Measurements from ENCODE around the gene SLC38A8.

Gene SLC38A8

DNA sequence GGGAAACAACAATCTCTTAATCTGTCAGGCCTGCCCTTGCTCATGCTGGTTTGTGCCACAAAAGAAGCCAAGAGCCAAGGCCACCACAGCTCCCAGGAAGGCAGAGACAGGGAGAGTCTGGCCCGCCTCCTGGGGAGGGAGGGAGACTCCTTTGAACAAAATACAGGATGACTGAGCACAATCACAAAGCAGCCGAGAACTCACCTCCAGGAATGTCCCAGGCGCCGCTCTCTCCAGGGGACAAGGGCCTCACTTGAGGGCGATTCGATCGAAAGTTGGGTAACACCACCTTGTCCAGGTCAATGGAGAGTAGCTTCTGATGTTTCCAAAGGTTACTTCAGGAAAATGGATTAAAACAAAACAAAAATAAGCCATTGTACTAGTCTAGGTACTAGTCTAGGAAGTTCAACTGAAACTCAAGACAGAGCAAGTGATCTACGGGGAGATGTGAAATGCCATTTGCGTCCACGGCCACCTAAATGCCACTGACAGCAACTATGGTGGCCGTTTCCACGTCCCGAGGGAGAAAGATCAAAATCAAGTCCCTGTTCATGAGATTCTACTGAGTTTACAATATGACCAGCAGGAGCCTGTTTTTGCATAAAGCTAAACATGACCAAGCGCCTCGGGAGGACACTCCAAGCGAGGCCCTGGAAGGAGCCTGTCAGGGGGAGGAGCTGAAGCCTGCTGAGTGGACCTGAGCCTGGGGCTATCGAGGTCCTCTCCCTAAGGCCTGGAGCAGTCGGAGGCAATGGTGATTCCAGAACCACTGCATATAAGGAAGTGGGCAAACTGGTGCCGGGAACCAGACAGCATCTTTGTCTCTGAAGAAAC, 13.4 kb upstream of the SLC38A8 start:
- no peaks in the 10 kb centered on the region for H3K9me3 ChIP-seq (ENCODE audit: insufficient read depth, low read depth, low read length)
- H3K27ac ChIP-seq (ENCODE audit: low read length): no peak overlapping the region
- no peaks in the 10 kb centered on the region for H3K4me1 ChIP-seq (ENCODE audit: insufficient read depth, low read length)
- H3K4me3 ChIP-seq (ENCODE audit: low read length): no peak overlapping the region
- H3K9ac ChIP-seq (ENCODE audit: low read depth, low read length): no peak overlapping the region
- H3K36me3 ChIP-seq (ENCODE audit: insufficient read depth, low read depth, low read length): peaks cover 81% of the 10 kb centered on the region
- H3K27me3 ChIP-seq (ENCODE audit: insufficient read depth, low read length): no peaks in the 10 kb centered on the region

DNA sequence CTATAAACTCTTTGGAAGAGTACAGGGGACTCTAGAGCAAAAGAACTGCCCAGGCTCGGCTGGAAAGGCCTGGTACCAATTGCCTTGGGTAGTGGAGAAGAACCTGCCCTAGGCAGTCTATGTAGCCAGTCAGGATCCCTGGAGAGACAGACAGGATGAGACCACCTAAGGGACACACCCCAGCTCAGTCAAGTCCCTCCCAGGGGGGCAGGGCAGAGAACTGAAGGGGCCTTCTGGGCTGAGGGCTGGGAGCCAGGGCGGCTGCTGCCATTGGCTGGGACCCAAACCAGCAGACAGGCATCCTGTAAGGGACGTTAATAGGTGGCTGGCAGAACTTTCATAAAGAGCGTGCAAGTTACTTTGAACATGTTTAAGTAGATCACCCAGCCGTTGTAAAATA, 12.8 kb upstream of the SLC38A8 start:
- no peak overlapping the region for H3K27ac ChIP-seq (ENCODE audit: low read length)
- H3K36me3 ChIP-seq (ENCODE audit: insufficient read depth, low read depth, low read length): peaks cover 75% of the 10 kb centered on the region
- no peak overlapping the region for H3K9ac ChIP-seq (ENCODE audit: low read depth, low read length)

DNA sequence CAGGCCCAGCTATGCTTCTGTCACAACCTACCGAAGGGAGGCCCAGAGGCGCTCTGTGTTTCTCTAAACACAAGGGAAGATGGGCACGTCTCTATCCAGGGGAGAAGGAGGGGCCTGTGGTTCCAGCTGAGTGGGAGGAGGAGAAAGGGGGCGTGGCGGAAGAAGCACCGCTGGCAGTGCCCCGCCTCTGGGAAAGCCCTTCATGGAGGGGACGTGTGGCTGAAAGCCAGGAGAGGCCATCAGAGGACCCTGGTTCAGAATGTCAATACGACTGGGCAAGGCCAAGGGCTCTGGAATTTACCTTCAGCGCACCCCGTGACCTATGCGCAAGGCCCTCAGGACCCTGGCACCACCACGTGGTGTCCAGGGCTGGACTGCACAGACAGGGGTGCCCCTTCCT, 12.3 kb upstream of the SLC38A8 start:
- Histone ChIP-seq H3K9me3 (ENCODE audit: insufficient read depth, low read depth, low read length) (no peaks in the 10 kb centered on the region), H3K36me3 (ENCODE audit: insufficient read depth, low read depth, low read length) (peaks cover 70% of the 10 kb centered on the region), H3K4me1 (ENCODE audit: insufficient read depth, low read length) (no peaks in the 10 kb centered on the region), H3K4me3 (ENCODE audit: low read length) (no peak overlapping the region), H3K27me3 (ENCODE audit: insufficient read depth, low read length) (no peaks in the 10 kb centered on the region), H3K9ac (ENCODE audit: low read depth, low read length) (no peak overlapping the region), H3K27ac (ENCODE audit: low read length) (no peak overlapping the region)

More for the DNA sequence above, 12.8 kb upstream of the SLC38A8 start:
- Histone ChIP-seq H3K4me1 (ENCODE audit: insufficient read depth, low read length) (no peaks in the 10 kb centered on the region), H3K9me3 (ENCODE audit: insufficient read depth, low read depth, low read length) (no peaks in the 10 kb centered on the region), H3K27me3 (ENCODE audit: insufficient read depth, low read length) (no peaks in the 10 kb centered on the region), H3K4me3 (ENCODE audit: low read length) (no peak overlapping the region)

DNA sequence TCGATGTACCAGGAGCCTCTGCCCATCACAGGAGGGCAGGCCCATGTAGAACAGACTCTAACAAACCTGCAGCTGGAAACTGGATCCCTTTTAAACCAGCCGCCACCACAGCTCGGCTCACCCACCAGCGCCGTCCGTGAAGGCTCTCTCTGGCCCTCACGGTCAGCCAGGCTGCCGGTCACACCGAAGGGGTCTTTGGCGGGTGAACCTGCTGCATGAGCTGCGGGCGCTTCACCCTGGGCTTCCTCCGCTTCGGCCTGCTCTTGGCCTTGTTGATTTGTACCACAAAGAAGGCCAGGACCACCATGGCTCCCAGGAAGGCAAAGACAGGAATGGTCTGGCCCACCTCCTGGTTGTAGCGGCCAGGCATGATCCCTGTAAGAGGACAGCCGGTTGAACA, 11.7 kb upstream of the SLC38A8 start:
- H3K36me3 ChIP-seq (ENCODE audit: insufficient read depth, low read depth, low read length): peaks cover 64% of the 10 kb centered on the region
- no peaks in the 10 kb centered on the region for H3K4me1 ChIP-seq (ENCODE audit: insufficient read depth, low read length)
- H3K9me3 ChIP-seq (ENCODE audit: insufficient read depth, low read depth, low read length): no peaks in the 10 kb centered on the region
- H3K27ac ChIP-seq (ENCODE audit: low read length): no peak overlapping the region
- no peak overlapping the region for H3K4me3 ChIP-seq (ENCODE audit: low read length)
- H3K9ac ChIP-seq (ENCODE audit: low read depth, low read length): no peak overlapping the region
- no peaks in the 10 kb centered on the region for H3K27me3 ChIP-seq (ENCODE audit: insufficient read depth, low read length)

DNA sequence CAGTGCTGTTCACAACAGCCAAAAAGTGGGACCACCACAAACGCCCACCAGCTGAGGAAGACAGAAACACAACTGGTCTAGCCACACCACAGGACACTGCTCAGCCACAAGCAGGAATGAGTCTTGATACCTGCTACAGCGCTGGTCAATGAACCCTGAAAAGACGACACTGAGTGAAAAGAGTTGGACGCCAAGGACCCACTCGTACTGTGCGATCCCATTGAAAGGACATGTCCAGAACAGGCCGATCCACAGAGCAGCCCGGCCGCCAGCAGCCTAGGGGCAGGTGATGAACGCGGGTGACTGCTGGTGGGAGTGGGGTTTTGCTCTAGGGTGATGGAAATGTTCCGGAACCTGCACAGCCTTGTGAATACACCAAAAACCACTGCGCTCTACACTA, 10.6 kb upstream of the SLC38A8 start:
- no peak overlapping the region for H3K27ac ChIP-seq (ENCODE audit: low read length)
- H3K4me3 ChIP-seq (ENCODE audit: low read length): no peak overlapping the region
- H3K27me3 ChIP-seq (ENCODE audit: insufficient read depth, low read length): no peaks in the 10 kb centered on the region
- H3K9ac ChIP-seq (ENCODE audit: low read depth, low read length): no peak overlapping the region
- H3K9me3 ChIP-seq (ENCODE audit: insufficient read depth, low read depth, low read length): no peaks in the 10 kb centered on the region
- no peaks in the 10 kb centered on the region for H3K4me1 ChIP-seq (ENCODE audit: insufficient read depth, low read length)
- peaks cover 53% of the 10 kb centered on the region for H3K36me3 ChIP-seq (ENCODE audit: insufficient read depth, low read depth, low read length)

DNA sequence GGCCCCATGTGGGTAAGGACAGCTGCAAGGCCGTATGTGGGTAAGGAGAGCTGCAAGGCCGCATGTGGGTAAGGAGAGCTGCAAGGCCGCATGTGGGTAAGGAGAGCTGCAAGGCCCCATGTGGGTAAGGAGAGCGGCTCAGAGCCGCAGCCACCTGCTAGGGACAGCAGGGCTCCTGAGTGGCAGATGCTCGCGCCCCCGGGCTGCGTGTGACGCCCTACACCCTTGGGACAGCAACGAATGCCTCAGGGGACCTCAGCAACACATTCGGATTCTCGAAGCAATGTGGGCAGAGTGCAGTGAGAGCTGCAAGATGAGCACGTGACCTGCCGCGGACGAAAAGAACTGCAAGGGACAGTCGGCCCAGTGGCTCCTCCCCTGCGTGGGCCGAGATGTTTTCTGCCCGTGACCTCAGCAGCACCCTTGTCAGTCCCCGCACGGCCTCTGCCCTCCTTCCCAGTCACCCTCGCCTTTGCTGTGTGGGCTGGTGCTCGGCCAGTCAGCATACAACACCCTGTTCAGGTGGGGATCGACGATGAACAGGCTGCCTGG, 9.6 kb upstream of the SLC38A8 start:
- Histone ChIP-seq H3K27ac (ENCODE audit: low read length) (no peak overlapping the region), H3K4me1 (ENCODE audit: insufficient read depth, low read length) (no peaks in the 10 kb centered on the region), H3K4me3 (ENCODE audit: low read length) (no peak overlapping the region), H3K27me3 (ENCODE audit: insufficient read depth, low read length) (no peaks in the 10 kb centered on the region), H3K9me3 (ENCODE audit: insufficient read depth, low read depth, low read length) (no peaks in the 10 kb centered on the region), H3K36me3 (ENCODE audit: insufficient read depth, low read depth, low read length) (peaks cover 42% of the 10 kb centered on the region), H3K9ac (ENCODE audit: low read depth, low read length) (no peak overlapping the region)

DNA sequence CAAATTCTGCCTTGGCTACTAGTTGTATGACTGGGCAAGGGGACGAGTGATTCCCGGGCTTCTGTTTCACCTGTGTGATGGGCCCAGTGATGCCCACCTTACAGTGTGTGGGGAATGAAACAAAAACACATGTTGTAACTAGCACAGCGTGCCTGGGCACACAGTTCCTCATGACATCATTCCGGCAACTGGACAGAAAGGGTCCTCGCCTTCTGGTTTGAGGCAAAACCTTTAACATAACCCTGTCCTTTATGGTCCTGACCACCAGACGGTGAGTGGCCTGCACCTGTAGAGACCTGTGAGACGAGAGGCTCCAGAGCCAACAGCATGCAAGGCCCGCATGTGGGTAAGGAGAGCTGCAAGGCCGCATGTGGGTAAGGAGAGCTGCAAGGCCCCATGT, 7.7 kb upstream of the SLC38A8 start:
- H3K27me3 ChIP-seq (ENCODE audit: insufficient read depth, low read length): no peaks in the 10 kb centered on the region
- H3K4me3 ChIP-seq (ENCODE audit: low read length): no peak overlapping the region
- H3K4me1 ChIP-seq (ENCODE audit: insufficient read depth, low read length): no peaks in the 10 kb centered on the region
- no peak overlapping the region for H3K27ac ChIP-seq (ENCODE audit: low read length)
- H3K9ac ChIP-seq (ENCODE audit: low read depth, low read length): no peak overlapping the region
- H3K36me3 ChIP-seq (ENCODE audit: insufficient read depth, low read depth, low read length): peaks cover 32% of the 10 kb centered on the region
- no peaks in the 10 kb centered on the region for H3K9me3 ChIP-seq (ENCODE audit: insufficient read depth, low read depth, low read length)

DNA sequence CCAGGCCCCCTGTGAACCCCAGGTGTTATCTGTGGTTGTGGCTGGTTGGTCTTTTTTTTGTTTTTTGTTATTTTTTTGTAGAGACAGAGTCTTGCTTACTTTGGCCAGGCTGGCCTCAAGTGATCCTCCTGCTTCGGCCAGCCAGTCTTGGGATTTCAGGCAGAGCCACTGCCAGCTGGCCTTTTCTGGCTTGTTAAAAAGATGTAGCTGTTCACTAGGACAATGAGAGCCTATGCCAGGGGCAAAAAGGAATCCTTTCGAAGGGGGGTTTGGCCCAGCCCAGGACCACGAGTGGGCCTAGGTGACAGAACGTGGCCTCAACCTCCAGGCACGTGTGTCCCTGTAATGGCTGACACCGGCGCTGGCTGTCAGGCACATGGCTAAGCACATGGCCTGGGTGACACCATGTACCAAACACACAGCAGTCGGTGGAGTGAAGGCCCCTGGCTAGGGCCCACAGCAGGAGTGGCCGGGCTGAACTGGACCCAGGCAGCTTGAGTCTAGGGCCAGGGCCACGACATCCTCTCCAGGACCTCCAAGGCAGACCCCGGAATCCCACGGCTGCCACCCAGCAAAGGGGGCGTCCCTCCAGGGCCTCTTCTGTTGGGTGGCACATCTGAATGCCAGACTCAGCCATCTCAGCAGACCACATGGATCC, 6.9 kb upstream of the SLC38A8 start:
- Histone ChIP-seq H3K27ac (ENCODE audit: low read length) (no peak overlapping the region), H3K9ac (ENCODE audit: low read depth, low read length) (no peak overlapping the region), H3K36me3 (ENCODE audit: insufficient read depth, low read depth, low read length) (peaks cover 24% of the 10 kb centered on the region), H3K4me1 (ENCODE audit: insufficient read depth, low read length) (no peaks in the 10 kb centered on the region), H3K9me3 (ENCODE audit: insufficient read depth, low read depth, low read length) (no peaks in the 10 kb centered on the region), H3K27me3 (ENCODE audit: insufficient read depth, low read length) (no peaks in the 10 kb centered on the region), H3K4me3 (ENCODE audit: low read length) (no peak overlapping the region)

DNA sequence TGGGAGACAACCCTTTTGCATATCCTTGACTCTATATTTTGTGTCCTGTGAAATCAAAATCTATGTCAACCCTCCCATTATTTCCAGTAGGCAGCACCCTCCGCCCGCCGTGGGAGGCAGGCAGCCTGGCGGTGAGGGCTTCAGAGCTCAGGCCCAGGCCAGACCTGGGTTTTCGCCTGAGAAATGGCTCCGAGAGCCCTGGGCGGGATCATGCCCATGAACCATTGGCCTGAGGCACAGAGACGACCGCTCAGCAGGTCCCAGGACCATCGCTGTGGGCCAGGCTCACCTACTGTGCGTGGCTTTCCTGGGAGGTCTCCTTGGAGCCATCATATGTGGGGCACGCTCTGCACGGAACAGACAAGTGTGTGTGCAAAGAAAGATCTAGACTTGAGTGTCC, 6.3 kb upstream of the SLC38A8 start:
- H3K9me3 ChIP-seq (ENCODE audit: insufficient read depth, low read depth, low read length): no peaks in the 10 kb centered on the region
- no peaks in the 10 kb centered on the region for H3K27me3 ChIP-seq (ENCODE audit: insufficient read depth, low read length)
- no peak overlapping the region for H3K9ac ChIP-seq (ENCODE audit: low read depth, low read length)
- H3K27ac ChIP-seq (ENCODE audit: low read length): no peak overlapping the region
- H3K4me3 ChIP-seq (ENCODE audit: low read length): no peak overlapping the region
- peaks cover 1% of the 10 kb centered on the region; the same call in 1 of the 2 replicates for H3K4me1 ChIP-seq (ENCODE audit: insufficient read depth, low read length)
- peaks cover 17% of the 10 kb centered on the region for H3K36me3 ChIP-seq (ENCODE audit: insufficient read depth, low read depth, low read length)

DNA sequence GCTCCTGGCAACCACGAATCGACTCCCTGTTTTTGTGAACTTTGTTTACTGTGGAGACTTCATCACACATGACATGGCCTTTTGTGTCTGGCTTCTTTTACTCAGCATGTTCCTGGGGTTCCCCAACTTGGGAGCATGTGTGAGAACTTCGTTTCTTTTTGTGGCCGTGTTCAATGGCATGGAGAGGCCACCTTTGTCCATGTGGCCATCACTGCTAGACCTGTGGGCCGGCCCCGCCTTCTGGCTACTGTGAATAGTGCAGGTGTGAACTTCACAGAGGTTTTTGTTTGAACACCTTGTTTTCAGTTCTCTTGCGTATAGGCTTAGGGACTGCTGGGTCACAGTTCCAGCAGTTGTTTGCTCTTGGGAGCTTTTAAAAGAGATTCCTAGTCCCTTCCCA, 5.7 kb upstream of the SLC38A8 start:
- Histone ChIP-seq H3K4me3 (ENCODE audit: low read length) (no peak overlapping the region), H3K36me3 (ENCODE audit: insufficient read depth, low read depth, low read length) (peaks cover 11% of the 10 kb centered on the region; the same call in 1 of the 2 replicates), H3K27ac (ENCODE audit: low read length) (no peak overlapping the region), H3K27me3 (ENCODE audit: insufficient read depth, low read length) (no peaks in the 10 kb centered on the region), H3K4me1 (ENCODE audit: insufficient read depth, low read length) (peaks cover 6% of the 10 kb centered on the region; the same call in 1 of the 2 replicates), H3K9me3 (ENCODE audit: insufficient read depth, low read depth, low read length) (no peaks in the 10 kb centered on the region), H3K9ac (ENCODE audit: low read depth, low read length) (no peak overlapping the region)

DNA sequence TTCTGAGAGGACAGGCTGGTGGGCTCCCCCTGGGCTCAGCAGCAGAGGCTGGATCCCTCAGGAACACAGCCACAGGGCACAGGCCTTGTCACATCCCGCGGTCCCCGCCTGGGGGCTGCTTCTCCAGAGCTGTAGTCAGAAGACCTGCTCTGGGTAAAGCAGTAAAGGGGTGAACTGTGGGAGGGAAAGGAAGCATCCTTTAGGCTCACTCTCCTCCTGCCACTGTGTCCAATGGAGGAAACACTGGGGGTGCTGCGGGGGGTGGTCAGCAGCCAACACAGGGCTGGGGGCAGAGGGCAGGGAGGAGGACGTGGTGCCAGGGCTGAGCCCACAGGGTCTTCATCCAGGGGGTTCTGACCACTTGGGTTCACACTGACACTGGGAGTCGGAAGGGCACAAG, 5.0 kb upstream of the SLC38A8 start:
- Histone ChIP-seq H3K4me3 (ENCODE audit: low read length) (no peak overlapping the region), H3K4me1 (ENCODE audit: insufficient read depth, low read length) (peaks cover 8% of the 10 kb centered on the region; the same call in 1 of the 2 replicates), H3K36me3 (ENCODE audit: insufficient read depth, low read depth, low read length) (peaks cover 5% of the 10 kb centered on the region; the same call in 1 of the 2 replicates), H3K27ac (ENCODE audit: low read length) (no peak overlapping the region), H3K9ac (ENCODE audit: low read depth, low read length) (no peak overlapping the region), H3K9me3 (ENCODE audit: insufficient read depth, low read depth, low read length) (no peaks in the 10 kb centered on the region), H3K27me3 (ENCODE audit: insufficient read depth, low read length) (peaks cover 6% of the 10 kb centered on the region; the same call in 1 of the 2 replicates)

DNA sequence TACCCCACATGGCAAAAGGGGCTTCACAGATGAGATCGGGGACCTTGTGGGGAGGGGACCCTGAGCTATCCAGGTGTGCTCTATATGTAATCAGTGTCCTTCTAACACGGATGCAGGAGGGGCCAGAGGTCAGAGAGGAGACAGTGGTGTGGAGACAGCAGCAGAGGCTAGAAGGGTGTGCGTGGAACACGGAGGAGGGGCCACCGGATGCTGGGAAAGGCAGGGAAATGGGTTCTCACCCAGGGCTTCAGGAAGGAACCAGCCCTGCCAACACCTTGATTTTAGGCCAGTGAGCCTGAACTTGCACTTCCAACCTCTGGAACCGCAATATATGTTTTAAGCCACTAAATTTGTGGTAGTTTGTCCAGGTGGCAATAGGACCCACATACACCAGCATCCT, 4.6 kb upstream of the SLC38A8 start:
- H3K9me3 ChIP-seq (ENCODE audit: insufficient read depth, low read depth, low read length): no peaks in the 10 kb centered on the region
- no peak overlapping the region for H3K4me3 ChIP-seq (ENCODE audit: low read length)
- peaks cover under 1% of the 10 kb centered on the region; the same call in 1 of the 2 replicates for H3K36me3 ChIP-seq (ENCODE audit: insufficient read depth, low read depth, low read length)
- H3K27ac ChIP-seq (ENCODE audit: low read length): no peak overlapping the region
- peaks cover 8% of the 10 kb centered on the region; the same call in 1 of the 2 replicates for H3K4me1 ChIP-seq (ENCODE audit: insufficient read depth, low read length)
- no peak overlapping the region for H3K9ac ChIP-seq (ENCODE audit: low read depth, low read length)
- H3K27me3 ChIP-seq (ENCODE audit: insufficient read depth, low read length): peaks cover 9% of the 10 kb centered on the region; the same call in 1 of the 2 replicates
